Right atrium auricular region (tissue), 2 donors: ENCODE data around the gene TUBA1A. TPM values are rescaled to one million over a fixed set of nuclear protein-coding genes. Genes with fewer than 3 reads are reported as not detected.
"Not testable (repeated sequence)": the region's sequence is repeated elsewhere in the genome, so short reads cannot be mapped to it uniquely, and the experiment has no call there.

Source experiments
- DNase-seq: peaks from one replicate; pipeline ENCODE4 v3.0.0-alpha.2; 2019; ENCODE audit warnings: low spot score
- H3K27ac ChIP-seq, 2 donors: fragments of 200-600 bp; sonication (generic); 1 replicate in 1 of 2; 2 replicates in 1 of 2; pipeline ENCODE4 v1.5.1; 2016 to 2019
- H3K27me3 ChIP-seq, 2 donors: fragments of 200-600 bp; sonication (generic); one replicate each; pipeline versions ENCODE4 v1.5.1 to v1.6.0; 2017 to 2019
- H3K36me3 ChIP-seq: fragments of 200-600 bp; sonication (generic); one replicate; pipeline ENCODE4 v1.5.1; 2016
- H3K4me1 ChIP-seq, 2 donors: fragments of 200-600 bp; sonication (generic); one replicate each; pipeline versions ENCODE4 v1.5.1 to v1.6.0; 2017 to 2019
- H3K4me3 ChIP-seq, 2 donors: fragments of 200-600 bp; sonication (generic); 1 replicate in 1 of 2; 2 replicates in 1 of 2; pipeline ENCODE4 v1.5.1; 2017 to 2019; ENCODE audit warnings: mild to moderate bottlenecking in 1 of 2, moderate library complexity in 1 of 2
- H3K9me3 ChIP-seq, 2 donors: fragments of 200-600 bp; sonication (generic); one replicate each; pipeline ENCODE4 v1.5.1; 2019
- CTCF ChIP-seq, 2 donors: fragments of 200-600 bp; sonication (generic); IDR thresholded peaks; one replicate each; pipeline ENCODE4 v1.5.1; 2019; ENCODE audit warnings: antibody characterized with exemption in 2 of 2
- total RNA-seq, 2 donors: library from RNA; depleted of rRNA; stranded (reverse); fragments of >200 nt; gene quantifications; one replicate each; pipeline ENCODE4 v1.1.0, GENCODE V29; 2016

TUBA1A gene
- total RNA-seq, 2 donors from 2014 or later: 131 to 241 TPM

GRCh38 chr12:49198431-49199155, 9.7 kb upstream of the TUBA1A start:
- Histone ChIP-seq H3K4me1 (peaks cover 0 to 19% of the 10 kb centered on the region in 2 donors), H3K27ac (no peak overlapping the region), H3K36me3 (no peaks in the 10 kb centered on the region), H3K9me3 (no peaks in the 10 kb centered on the region), H3K27me3 (no peaks in the 10 kb centered on the region), H3K4me3 (no peak overlapping the region)
- DNase-seq: peak; percentile 56
- TF ChIP-seq CTCF (IDR thresholded peaks at IDR 0.05): no peak

GRCh38 chr12:49197256-49197655, 8.4 kb upstream of the TUBA1A start:
- Histone ChIP-seq H3K27ac (no peak overlapping the region), H3K4me3 (no peak overlapping the region), H3K4me1 (peaks cover 0 to 16% of the 10 kb centered on the region in 2 donors), H3K27me3 (no peaks in the 10 kb centered on the region), H3K36me3 (no peaks in the 10 kb centered on the region), H3K9me3 (no peaks in the 10 kb centered on the region)
- no peak for TF ChIP-seq CTCF (IDR thresholded peaks at IDR 0.05)
- no peak for DNase-seq

DNA sequence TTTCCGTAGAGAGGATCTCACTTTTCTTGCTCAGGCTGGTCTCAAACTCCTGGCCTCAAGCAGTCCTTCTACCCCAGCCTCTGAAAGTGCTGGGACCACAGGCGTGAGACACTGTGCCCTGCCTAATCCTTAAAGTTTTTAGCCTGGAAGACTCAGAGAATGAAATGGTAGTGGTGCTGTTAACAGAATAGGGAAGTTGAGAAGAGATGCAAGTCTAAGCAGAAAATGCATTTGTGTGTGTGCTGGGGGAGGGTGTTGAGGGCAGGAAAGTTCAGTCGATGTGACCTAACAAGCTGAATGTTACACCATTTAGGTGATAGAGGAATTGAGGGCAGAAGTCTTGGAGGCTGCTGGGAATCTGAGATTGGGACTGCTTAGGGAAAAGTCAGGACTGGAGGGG, 6.9 kb upstream of the TUBA1A start:
- Histone ChIP-seq H3K36me3 (no peaks in the 10 kb centered on the region), H3K4me1 (peaks cover 0 to under 1% of the 10 kb centered on the region in 2 donors), H3K9me3 (no peaks in the 10 kb centered on the region), H3K27ac (no peak overlapping the region), H3K4me3 (no peak overlapping the region), H3K27me3 (no peaks in the 10 kb centered on the region)
- no peak for TF ChIP-seq CTCF (IDR thresholded peaks at IDR 0.05)
- no peak for DNase-seq

DNA sequence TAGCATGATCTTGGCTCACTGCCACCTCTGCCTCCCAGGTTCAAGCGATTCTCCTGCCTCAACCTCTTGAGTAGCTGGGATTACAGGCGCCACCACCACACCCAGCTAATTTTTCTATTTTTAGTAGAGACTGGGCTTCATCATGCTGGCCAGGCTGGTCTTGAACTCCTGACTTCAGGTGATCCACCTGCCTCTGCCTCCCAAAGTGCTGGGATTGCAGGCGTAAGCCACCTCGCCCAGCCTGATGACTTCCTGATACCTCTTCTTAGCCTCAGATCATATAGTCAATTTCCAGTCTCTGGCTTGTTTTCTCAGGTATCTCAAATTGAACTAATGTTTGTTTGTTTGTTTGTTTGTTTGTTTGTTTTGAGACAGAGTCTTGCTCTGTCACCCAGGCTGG, 4.9 kb upstream of the TUBA1A start:
- H3K9me3 ChIP-seq, H3K27me3 ChIP-seq, H3K4me3 ChIP-seq, H3K4me1 ChIP-seq, DNase-seq, H3K36me3 ChIP-seq, H3K27ac ChIP-seq: not testable (repeated sequence)

DNA sequence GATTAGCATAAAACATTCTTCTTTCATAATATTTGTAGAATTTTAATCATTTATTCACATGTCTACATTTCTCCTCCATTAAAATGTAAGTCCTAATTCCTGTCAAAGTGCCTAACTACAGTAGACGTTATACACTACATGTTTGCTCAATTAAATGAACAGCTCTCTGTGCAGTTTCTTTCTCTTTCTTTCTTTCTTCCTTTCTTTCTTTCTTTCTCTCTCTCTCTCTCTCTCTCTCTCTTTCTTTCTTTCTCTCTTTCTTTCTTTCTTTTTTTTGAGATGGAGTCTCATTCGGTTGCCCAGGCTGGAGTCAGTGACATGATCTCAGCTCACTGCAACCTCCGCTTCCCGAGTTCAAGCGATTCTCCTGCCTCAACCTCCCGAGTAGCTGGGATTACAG, 2.6 kb upstream of the TUBA1A start:
- H3K36me3 ChIP-seq, H3K4me3 ChIP-seq, H3K9me3 ChIP-seq, H3K27me3 ChIP-seq, DNase-seq, H3K27ac ChIP-seq: not testable (repeated sequence)
- peaks cover 0 to 15% of the 10 kb centered on the region in 2 donors for H3K4me1 ChIP-seq

- no peak for TF ChIP-seq CTCF (IDR thresholded peaks at IDR 0.05)
- H3K27me3 ChIP-seq: no peaks in the 10 kb centered on the region
- H3K4me3 ChIP-seq: no peak overlapping the region
- DNase-seq: no peak
- no peak overlapping the region for H3K27ac ChIP-seq
- peaks cover 4% of the 10 kb centered on the region for H3K36me3 ChIP-seq
- H3K9me3 ChIP-seq: no peaks in the 10 kb centered on the region
- H3K4me1 ChIP-seq: peaks cover 0 to 15% of the 10 kb centered on the region in 2 donors
Measured at GRCh38 chr12:49190974-49191373, 2.1 kb upstream of the TUBA1A start.
